ENCODE measurements around the gene SLC6A20.

DNA sequence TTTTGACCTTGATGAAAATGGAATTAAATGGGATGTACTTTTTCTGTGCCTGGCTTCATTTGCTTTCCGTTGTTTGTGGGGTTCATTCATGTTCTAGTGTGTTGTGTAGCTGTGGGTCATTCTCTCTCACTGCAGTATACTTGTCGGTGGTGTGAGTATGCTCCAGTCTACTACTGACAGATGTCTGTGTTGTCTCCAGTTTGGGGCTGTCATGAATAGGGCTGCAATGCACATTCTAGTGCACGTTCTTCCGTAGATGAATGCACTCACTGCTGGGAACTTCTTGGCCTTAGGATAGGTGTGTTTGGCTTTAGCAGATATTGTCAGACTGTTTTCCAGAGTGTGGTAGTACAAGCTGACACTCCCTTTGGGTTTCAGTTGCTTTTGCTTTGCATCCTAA lies 1.7 kb upstream of the SLC6A20 start:
- no peak for TF ChIP-seq POLR2A (IDR thresholded peaks at IDR 0.05)
- TF ChIP-seq CTCF (IDR thresholded peaks at IDR 0.05), result no peak
